Stimulated activated CD4-positive, alpha-beta T cell treated with anti-CD3 and anti-CD28 coated beads, Interleukin-2, amount 100 ng/mL, for 48 hours (primary cell): ENCODE measurements around the gene USP40.

Experiments
- DNase-seq, 2 donors: peaks; one replicate each; pipeline ENCODE4 v3.0.0-alpha.2; 2020

USP40 gene

DNA sequence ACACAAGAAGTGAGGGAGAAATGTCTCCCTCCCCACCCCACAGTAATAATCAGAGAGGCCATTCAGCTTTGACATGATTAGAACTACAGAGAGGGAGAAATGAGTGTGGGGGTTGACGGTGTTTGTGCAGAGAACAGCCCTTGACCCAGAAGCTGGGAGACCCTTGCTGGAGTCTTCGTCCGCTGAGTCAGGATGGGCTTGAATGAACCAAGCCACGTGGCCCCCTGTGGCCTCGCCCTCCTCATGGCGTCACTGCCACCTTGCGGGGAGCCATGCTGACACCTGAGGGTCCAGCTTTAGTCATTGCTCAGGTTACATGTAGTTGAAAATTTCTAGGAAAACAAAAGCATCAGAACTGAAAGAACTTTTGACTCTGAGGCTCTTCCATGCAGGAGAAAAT lies 111.1 kb downstream of the USP40 start:
- no peak for DNase-seq

DNA sequence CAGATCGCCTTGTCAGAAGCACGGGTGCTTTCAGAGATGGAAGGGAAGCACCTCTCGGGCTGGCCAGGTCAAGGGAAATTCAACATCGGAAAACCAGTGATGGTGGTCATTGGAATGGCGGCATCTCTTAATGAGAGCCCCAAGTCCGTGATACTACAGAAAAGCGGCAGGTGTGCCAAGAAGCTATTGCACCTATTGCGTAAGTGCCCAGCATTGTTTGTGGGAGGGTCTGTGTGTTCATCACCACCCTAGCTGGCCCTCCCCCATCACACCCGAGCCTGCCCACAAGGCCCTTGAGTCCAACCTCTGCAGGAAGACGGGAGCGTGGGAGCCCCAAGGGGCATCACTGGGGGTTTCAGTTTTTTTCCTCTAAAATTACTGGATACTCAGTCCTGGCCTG lies 111.6 kb downstream of the USP40 start:
- DNase-seq, result no peak

DNA sequence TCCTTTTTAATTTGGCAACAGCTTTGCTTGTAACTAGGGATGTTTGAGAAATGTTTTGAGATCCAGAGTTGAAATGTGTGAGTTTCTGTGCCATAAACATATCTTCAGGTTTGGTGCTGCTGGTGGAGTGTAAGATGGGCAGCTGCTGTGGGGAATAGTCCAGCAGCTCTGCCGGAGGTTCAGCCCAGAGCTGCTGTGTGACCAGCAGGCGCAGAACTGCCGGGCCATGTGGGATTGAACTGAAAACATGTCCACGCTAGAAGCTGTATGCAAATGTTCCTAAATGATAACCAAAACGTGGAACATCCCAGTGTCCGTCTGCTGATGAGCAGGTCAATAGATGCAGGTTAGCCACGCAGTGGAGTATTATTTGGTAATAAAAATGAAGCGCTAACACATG lies 112.7 kb downstream of the USP40 start:
- DNase-seq, result no peak

DNA sequence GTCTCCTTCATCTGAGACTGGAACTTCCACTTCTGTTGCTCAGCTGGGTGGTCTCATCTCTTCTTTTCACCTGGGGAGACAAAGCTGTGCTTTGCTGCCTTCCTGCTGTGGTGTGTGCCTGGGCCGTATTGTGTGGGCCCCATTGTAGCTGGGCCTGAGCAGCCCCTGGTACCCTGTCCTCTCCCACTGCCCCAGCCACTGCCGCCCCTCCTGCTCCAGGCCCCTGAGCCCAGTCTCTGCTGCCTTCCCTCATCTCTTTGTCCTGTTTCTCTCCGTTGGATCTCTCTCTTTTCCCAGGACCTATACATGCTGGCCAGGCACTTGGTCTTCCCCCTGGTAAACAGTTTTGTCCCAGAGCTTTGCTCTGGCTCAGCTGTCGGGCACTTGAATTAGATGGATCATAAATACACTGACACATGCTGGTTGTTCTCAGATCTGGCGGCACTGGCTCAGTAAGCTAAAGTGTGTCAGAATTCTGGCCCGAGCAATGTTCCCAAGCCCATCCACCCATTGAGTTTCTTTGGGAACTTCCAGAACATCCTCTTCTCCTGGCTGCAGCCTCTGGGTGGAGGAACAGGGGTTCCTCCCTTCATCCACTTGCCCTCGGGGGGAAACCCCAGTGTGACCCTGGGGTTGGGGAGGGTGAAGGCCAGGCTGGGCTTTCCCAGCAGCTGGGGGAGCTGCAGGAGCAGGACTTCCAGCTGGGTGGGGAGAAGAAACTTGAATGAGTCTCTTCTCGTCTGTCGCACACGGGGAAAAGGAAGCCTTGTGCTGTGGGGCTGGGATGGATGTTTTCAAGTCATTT lies 113.3 kb downstream of the USP40 start:
- DNase-seq, result no peak

DNA sequence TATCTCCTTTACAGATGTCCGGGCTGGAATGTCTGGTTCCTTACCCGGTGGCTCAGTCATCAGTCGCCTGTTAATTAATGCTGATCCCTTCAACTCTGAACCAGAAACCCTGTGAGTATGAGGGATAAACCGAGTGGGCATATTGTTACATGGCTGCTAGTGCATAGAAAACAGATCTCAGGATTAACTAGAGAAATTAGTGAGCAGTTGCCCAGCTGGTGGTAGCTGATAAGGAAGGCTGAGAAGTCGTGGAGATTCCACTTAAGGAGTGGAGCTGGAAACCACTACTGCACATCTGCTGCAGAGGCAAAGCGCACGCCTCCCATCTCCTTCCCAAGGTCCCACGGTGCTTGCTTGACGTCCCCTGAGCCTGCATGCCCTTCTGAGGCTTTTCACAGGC lies 114.6 kb downstream of the USP40 start:
- no peak for DNase-seq

DNA sequence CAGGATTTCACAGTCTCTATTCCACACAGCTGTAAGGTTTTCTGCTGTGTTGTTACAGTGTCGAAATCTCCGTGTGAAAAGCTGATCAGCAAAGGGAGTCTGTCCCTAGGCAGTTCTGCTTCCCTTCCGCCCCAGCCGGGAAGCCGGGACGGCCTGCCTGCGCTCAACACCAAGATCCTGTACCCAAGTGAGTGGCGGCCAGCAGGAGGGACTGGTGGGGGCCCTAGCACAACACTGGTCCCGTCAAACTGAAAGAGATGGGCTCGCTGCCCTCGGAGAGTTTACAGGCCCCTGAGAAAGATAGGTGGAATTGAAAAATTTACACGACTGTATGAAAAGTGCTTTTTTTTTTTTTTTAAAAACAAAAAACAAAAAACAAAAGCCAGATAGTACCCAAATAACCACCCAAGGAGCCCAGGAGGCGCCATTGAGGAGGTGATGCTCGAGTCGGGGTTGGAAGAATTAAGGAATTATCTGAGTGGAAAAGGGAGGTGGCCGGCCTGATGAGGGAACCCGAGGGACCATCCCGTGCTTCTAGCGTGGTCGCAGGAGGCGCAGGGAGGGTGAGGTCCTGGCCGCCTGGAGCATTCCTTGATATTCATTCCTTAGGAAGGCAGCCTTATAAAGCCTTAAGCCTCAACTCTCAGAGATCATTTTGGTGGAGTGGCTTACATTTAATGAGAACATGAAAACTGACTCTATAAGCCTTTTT lies 115.6 kb downstream of the USP40 start:
- no peak for DNase-seq

DNA sequence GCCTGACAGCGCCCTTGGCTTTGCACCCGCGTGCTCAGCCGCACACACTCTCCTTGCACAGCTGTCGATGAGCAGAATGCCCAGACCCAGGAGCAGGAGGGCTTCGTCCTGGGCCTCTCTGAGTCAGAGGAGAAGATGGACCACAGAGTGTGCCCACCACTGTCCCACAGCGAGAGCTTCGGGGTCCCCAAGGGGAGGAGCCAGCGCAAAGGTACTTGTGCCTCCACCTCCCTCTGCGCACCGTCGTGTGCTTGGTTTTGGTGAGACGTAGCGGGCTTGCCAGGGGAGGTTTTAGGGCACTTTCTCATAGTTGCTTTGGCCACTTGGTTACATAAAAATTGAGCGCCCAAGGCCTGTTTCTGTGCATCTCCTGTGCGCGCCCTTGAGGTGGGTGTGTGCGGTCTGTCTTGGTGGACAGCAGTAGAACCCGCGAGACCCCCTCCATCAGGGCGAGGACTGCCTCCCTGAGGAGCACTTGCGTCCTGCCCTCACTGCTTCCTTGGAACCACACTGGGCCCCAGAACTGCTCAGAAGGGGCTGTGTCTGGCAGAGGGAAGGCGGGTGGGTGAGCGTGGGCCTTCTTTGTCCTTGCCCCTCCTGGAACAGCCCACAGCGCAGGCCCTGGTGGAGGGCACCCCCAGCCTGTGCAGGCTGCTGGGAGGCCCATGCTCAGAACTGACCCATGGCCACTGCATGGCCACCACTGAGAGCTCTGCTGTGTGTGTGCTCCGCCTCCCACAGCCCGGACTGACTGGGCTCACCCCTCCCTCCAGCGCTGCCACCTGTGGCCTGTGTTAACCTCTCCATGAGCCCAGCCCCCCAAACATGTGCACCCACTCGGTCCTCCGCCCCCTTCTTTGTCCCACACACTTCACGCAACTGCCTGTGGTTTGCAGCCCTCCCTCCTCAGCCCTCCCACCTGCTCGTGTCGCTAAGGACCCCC lies 116.4 kb downstream of the USP40 start:
- no peak for DNase-seq

DNA sequence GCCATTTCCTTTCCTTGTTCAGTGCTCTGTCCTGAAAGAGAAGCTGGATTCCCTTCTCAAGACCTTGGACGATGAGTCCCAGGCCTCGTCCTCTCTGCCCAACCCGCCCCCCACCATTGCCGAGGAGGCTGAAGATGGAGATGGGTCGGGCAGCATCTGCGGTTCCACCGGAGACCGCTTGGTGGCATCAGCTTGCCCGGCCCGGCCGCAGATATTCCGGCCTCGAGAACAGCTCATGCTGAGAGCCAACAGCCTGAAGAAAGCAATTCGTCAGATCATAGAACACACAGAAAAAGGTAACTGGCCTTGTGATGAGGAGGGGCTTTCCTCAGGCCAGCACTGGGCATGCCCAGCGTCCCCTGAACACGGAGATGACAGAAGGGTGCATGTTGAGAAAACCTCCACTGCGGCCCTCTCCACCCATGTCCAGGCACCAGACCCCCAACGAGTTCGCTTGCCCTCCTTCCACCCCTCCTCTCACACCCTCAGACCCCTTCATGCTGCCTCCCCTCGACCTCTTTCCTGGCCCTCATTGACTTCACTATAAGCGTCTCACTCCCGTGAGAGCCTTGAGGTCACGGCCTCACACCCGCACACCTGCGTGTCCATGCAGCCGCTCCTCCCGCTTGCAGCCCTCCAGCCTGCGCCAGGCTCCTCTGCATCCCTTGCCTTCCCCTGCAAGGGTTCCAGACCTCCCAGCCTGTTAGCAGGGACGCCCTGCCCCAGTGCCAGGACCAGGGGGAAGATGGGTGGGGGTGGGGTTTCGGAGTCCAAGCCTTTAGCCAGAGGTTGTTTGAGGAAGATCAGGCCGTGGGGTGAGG lies 117.3 kb downstream of the USP40 start:
- DNase-seq, result no peak

DNA sequence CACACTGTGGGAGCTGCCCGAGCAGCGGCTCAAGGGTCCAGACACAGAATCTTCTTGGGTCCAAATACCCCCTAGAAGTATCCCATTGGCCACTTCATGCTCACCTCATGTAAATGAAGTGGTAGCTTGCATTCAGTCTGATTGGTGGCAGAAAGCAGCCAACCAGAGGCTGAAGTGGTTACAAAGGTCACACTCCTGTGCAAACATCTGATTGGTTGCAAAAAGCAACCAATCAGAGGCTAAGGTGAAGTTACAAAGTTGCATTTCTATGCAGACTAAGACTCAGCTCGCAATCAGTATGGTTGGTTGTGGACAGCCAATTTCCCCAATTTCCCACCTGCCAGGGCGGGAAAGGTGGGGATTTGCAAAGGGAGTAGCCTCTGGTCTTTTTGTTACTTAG lies 118.0 kb downstream of the USP40 start:
- no peak for DNase-seq

DNA sequence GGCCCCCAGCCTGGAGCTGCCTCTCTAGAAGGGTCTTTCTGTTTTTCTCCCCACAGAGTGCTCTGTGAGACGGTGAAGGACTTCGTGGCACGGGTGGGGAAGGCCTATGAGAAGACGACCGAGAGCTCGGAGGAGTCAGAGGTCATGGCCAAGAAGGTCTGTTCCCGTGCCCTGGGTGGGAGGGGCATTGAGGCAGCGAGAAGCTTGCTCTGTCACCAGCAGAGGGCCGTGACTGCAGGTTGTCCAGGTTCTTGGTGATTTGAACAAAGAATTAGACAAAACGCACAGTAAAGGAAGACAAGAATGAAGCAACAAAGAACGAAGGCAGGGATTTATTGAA lies 118.4 kb downstream of the USP40 start:
- DNase-seq, result no peak

DNA sequence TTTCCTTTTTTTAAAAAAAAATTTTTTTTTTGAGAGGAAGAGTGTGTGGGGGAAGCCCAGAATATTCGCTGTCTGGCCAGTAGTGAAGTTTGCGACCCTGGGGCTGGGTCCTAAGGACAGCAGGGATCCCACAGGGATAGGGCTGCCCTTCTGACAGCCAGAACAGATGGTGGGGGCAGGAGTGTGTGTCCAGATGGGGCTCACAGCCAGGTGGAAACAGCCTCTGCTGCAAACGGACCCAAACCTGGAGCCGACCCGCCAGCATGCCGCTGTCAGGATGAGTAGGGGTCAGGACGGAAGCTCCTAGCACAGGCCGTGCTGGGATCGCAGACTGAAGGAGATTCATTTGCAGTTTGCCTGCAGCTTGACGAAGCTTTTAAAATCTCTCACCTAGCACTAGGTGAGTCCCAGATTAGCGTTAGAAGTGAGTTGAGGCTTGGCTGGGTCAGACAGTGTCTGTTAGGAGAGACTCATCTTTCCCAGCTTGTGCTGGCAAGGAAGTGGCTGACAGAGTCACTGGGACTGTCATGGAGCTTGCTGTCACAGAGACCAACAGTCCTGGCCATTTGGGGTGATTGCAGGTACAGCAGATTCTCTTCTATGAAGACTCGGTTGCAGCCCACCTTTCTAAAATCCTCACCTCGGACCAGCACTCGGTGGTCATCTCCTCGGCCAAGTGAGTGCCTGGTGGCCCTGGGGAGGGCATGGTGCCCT lies 118.9 kb downstream of the USP40 start:
- DNase-seq, result no peak

DNA sequence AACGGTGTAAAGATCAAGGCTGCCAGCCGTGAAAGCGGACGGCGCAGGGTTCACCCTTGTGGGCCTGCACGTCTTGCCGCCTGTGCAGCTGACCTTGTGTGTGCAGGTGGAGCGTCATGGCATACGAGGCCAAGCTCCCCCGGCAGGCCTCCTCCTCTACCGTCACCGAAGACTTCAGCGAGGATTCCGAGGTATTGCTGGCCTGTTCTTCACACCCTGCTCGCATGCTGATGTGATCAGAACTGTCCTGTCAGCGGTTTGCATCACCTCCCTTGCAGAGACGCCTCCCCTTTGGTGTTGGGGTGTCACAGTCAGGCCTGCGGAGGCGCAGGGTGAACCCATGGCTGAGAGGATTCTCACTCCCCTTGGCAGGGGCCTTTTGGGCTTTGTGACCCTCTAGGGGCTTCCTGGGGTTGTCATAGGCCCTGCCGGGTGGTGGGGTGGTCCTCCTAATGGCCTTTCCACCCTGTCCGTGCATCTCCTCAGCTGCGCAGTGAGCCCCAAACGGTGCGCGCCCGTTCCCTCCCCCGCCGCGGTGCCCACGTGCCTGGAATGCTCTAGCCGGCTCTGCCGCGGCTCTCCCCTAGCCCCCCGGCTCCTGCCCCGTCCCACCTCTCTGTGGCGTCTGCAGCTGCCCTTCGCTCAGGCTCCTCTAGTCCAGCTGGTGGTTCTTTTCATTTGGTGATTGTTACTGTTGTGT lies 119.8 kb downstream of the USP40 start:
- DNase-seq, result no peak

DNA sequence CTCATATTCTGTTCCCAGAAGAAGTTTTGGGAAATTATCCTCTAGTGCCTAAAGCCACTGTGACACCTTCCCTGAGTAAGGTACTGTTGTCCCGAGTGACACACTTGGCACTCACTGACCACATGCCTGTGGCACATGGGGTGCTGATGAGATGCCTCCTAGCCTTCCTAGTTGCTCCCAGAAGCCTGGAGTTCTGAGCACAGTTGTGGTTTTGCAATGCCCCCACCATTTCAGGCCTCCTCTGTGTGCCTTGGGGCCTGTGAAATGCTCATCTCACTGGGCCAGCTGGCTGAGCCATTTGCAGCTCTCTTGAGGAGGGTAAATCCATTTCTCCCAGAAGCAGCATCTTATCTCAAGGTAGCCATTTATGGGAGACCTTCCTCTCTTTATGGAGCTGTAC lies 120.5 kb downstream of the USP40 start:
- no peak for DNase-seq

DNA sequence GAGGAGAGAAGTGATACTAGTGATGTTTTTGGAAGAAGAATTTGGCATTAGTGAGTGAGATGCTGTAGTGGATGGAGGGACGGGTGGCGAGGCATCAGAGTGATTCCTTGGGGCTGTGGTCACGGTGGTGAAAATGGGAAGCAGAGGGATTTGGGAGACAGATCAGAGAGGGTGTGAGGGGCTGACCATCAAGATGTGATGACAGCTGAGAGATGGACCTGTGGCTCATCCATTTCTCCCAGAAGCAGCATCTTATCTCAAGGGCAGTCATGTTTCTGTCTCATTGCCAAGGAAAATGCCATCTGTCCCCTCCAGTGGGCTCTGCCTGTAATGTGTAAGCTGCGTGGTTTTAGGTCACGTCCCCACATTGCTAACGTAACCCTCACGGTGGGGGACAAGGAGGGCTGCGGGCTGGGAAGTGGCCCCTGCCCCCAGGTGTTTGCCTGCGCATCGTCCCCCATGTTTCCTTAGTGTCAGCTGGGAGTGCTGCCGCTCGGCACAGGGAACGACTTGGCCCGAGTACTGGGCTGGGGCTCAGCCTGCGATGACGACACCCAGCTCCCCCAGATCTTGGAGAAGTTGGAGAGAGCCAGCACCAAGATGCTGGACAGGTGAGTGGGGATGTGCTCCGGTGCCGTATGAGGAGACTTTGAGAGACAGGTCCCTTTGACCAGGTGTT lies 121.3 kb downstream of the USP40 start:
- no peak for DNase-seq

DNA sequence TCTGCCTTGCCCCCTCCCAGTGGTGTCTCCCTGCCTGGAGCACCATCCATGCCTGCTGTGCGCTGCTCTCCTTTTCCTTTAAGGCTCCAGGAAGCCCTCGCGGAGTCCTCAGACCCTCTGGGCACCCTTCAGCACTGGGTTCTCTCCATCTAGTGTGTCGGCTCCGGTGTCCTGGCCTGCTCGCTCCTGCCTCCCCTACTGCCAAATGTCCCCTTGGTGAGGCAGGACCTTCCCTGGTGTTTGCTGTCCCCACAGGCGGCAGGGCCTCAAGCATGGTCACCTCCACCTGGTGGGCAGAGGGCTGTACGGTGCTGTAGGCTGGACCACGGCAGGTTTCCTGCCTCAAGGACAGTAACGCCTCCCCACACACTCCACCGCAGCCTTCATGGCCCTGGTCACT lies 122.1 kb downstream of the USP40 start:
- DNase-seq, result no peak

DNA sequence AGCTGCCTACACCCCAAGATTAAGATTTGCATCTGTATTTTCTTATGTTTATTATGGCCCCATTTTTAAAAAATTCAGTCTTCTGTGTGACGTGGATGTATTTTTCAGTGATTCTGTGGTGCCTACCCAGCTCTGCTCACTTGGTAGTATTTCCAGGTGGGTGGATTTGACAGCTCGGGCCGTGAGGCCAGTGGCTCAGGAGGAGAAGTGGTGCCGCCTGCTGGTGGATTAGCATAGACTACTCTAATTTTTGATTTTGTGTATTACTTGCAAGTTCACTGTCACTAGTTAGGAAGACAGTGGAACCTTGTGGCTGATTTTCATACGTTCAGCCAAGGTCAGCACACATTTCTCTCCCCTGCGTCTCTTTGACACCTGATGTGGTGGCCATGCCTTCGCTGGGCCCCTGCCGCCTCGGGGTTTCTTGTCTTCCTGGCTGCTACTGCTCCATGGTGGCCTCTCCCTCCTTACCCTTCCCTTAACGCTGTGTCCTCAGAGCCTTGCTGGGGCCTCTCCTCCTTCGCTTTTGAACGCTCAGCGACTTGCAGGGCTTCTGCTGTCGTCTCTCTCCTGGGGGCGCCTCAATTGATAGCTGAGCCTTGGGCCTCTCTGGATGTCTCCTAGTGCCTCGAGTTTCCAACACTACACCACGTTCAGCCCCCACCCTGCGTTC lies 122.9 kb downstream of the USP40 start:
- DNase-seq, result peak; percentile 74 to 75

DNA sequence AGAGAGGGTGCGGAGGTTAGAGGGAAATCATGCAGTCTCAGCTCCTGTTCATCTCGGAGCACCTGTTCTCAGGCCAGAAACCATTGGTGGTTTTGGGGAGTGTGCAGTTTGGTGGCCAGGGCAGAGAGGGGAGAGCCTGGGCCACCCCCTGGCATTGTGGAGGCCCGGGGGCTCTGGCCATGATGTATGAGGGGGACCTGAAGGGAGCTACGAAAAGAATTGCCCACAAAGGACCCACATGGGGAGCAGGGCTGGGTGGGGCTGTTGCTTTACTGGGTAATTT lies 124.6 kb downstream of the USP40 start:
- DNase-seq, result no peak

DNA sequence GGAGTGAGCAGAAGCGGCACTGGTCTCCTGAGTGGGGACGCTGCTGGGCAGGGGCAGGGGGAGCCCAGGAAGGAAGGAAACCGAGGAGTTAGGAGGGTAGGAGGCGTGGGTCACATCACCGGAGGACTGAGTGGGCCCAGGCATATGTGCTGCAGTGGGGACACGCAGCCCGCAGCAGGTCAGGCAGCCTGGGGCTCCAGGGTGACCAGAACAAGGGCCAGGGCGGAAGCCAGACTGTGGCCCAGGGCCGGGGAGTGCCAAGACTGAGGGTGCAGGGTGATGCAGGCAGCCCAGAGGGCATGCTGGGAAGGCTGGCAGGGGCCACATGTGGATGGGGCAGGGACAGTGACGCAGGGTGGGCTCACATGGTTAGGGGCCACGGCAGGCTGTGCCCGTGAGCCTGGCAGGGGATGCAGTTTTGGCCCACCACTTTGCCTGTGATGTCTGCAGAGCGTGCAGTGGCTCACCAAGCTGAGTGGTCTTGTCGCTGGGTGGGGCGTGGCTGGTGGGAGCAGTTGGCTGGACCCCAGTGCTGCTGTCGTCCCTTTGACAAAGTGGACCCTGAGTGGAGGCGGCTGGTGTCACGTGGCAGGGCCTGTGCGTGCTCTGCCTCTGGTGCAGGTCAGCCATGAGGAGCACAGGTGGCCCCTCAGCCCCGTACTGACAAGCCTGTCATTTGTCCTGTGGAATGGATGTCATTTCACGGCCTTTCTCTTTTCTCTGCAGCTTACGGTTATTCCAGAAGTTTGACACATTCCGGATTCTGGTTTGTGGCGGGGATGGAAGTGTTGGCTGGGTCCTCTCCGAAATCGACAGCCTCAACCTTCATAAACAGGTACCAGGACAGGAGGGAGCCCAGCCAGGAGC lies 125.2 kb downstream of the USP40 start:
- DNase-seq, result no peak

DNA sequence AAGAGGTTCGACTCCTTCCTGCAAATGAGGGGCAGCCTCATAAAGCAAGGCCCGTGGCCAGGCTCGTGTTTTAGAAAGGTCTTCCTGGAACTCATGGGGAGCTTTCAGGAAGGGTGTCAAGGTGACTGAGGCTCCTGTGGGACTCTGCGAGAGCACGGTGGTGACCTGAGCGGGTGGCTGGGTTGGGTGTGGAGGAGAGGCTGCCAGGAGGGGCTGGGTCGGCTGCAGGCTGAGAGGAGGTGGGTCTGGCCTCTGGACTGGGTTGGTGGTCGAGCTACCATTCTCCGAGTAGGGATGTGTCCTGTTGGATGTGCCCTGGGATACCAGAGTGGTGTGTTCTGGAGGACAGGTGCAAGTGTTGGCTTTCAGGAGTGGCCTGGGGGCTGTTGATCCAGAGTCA lies 125.9 kb downstream of the USP40 start:
- no peak for DNase-seq
